NCI-H2029 treated with DMSO at 0.1 percent for 48 hours (cell line): ENCODE measurements around the gene HVCN1.
"Not testable (repeated sequence)": the region's sequence is repeated elsewhere in the genome, so short reads cannot be mapped to it uniquely, and the experiment has no call there.

ENCODE experiments used
- DNase-seq: peaks from one replicate; lab custom pipeline; 2025; lab: John Stamatoyannopoulos, UW

The HVCN1 gene

GRCh38 chr12:110667671-110668070, 21.2 kb downstream of the HVCN1 start:
- no peak for DNase-seq

GRCh38 chr12:110666892-110667291, 22.0 kb downstream of the HVCN1 start:
- no peak for DNase-seq

- no peak for DNase-seq
Measured at GRCh38 chr12:110661337-110661972, 27.5 kb downstream of the HVCN1 start.

- DNase-seq = no peak
Measured at GRCh38 chr12:110658878-110659277, 30.0 kb downstream of the HVCN1 start.

- DNase-seq = no peak
Measured at GRCh38 chr12:110658242-110658641, 30.7 kb downstream of the HVCN1 start.

- no peak for DNase-seq
Measured at GRCh38 chr12:110657747-110658146, 31.2 kb downstream of the HVCN1 start.

- no peak for DNase-seq
Measured at GRCh38 chr12:110656071-110656655, 32.8 kb downstream of the HVCN1 start.

- not testable (repeated sequence) for DNase-seq
Measured at GRCh38 chr12:110654238-110654637, 34.7 kb downstream of the HVCN1 start.

- DNase-seq = no peak
Measured at GRCh38 chr12:110649341-110649847, 39.5 kb downstream of the HVCN1 start.

- no peak for DNase-seq
Measured at GRCh38 chr12:110647631-110648040, 41.3 kb downstream of the HVCN1 start.

GRCh38 chr12:110641521-110641920, 47.4 kb downstream of the HVCN1 start:
- DNase-seq = no peak

GRCh38 chr12:110640275-110641025, 48.5 kb downstream of the HVCN1 start:
- DNase-seq = no peak

GRCh38 chr12:110639336-110640141, 49.4 kb downstream of the HVCN1 start:
- DNase-seq = no peak

- DNase-seq = no peak
Measured at GRCh38 chr12:110638796-110639195, 50.1 kb downstream of the HVCN1 start.

GRCh38 chr12:110637869-110638441, 51.0 kb downstream of the HVCN1 start:
- no peak for DNase-seq

GRCh38 chr12:110636516-110636915, 52.4 kb downstream of the HVCN1 start:
- DNase-seq = no peak

GRCh38 chr12:110635055-110635454, 53.9 kb downstream of the HVCN1 start:
- no peak for DNase-seq

GRCh38 chr12:110627500-110628195, 61.3 kb downstream of the HVCN1 start:
- no peak for DNase-seq

- no peak for DNase-seq
Measured at GRCh38 chr12:110622582-110622981, 66.3 kb downstream of the HVCN1 start.

GRCh38 chr12:110619534-110619953, 69.4 kb downstream of the HVCN1 start:
- DNase-seq = no peak

- DNase-seq = no peak
Measured at GRCh38 chr12:110616471-110617115, 72.3 kb downstream of the HVCN1 start.
